VCaP (cell line): Measurements from ENCODE around the gene NFIA.
A peak's percentile ranks its signal among the peaks of the same experiment; 100 is the strongest.

Source experiments
- H3K27ac ChIP-seq: fragments of 450-650 bp; 2 replicates; pipeline ENCODE4 v1.5.1; 2017
- CTCF ChIP-seq: fragments of 450-650 bp; conservative IDR thresholded peaks from 2 replicates; pipeline ENCODE4 v1.5.1; 2017; ENCODE audit warnings: mild to moderate bottlenecking, moderate library complexity

NFIA gene

GRCh38 chr1:61436016-61436415 is 353.7 kb downstream of the NFIA start:
- H3K27ac ChIP-seq = no peak overlapping the region
- TF ChIP-seq CTCF = no peak

- TF ChIP-seq CTCF = no peak
Measured at GRCh38 chr1:61436491-61437120, 354.2 kb downstream of the NFIA start.

GRCh38 chr1:61439234-61439633 is 356.9 kb downstream of the NFIA start:
- peak overlapping the region; percentile 32; the same call in 1 of the 2 replicates for H3K27ac ChIP-seq
- TF ChIP-seq CTCF = no peak

More at GRCh38 chr1:61436491-61437120, 354.2 kb downstream of the NFIA start:
- H3K27ac ChIP-seq = no peak overlapping the region

- H3K27ac ChIP-seq = no peak overlapping the region
- no peak for TF ChIP-seq CTCF
Measured at GRCh38 chr1:61441723-61442262, 359.4 kb downstream of the NFIA start.

GRCh38 chr1:61442544-61442943 is 360.2 kb downstream of the NFIA start:
- H3K27ac ChIP-seq = no peak overlapping the region
- no peak for TF ChIP-seq CTCF

- no peak overlapping the region for H3K27ac ChIP-seq
- no peak for TF ChIP-seq CTCF
Measured at GRCh38 chr1:61444288-61444687, 361.9 kb downstream of the NFIA start.

GRCh38 chr1:61445269-61445825 is 363.0 kb downstream of the NFIA start:
- TF ChIP-seq CTCF = no peak
- H3K27ac ChIP-seq = no peak overlapping the region
